H1 (cell line): ENCODE results near the gene CST2.

Source experiments
- CTCF ChIP-seq, 3 experiments: IDR thresholded peaks; 1 replicate in 2 of 3; 2 replicates in 1 of 3; pipeline versions ENCODE4 v1.5.1 to v1.6.1; 2011; ENCODE audit warnings: low read length in 3 of 3, mild to moderate bottlenecking in 3 of 3, inconsistent platforms in 2 of 3, low read depth in 1 of 3, moderate library complexity in 1 of 3; ENCODE audit not compliant: insufficient read depth in 1 of 3; ENCODE audit errors: control extremely low read depth in 1 of 3
- SIX5 ChIP-seq: IDR thresholded peaks from 2 replicates; pipeline ENCODE4 v1.6.1; 2011; ENCODE audit warnings: mild to moderate bottlenecking, low read depth, low read length
- SRF ChIP-seq: IDR thresholded peaks from 2 replicates; pipeline ENCODE4 v1.6.1; 2011; ENCODE audit warnings: mild to moderate bottlenecking, low read depth, low read length, moderate library complexity
- TAF1 ChIP-seq: IDR thresholded peaks from 2 replicates; pipeline ENCODE4 v1.6.1; 2011; ENCODE audit warnings: mild to moderate bottlenecking, low read depth, low read length

- no peak for TF ChIP-seq CTCF (IDR thresholded peaks at IDR 0.05; ENCODE audit: control extremely low read depth in 1 of 3, insufficient read depth in 1 of 3, low read depth in 1 of 3, low read length in 3 of 3)
- no peak for TF ChIP-seq TAF1
- TF ChIP-seq SRF = no peak
- no peak for TF ChIP-seq SIX5
These were observed 41.8 kb upstream of the CST2 start for GRCh38 chr20:23868321-23868720.
